GM10248 (cell line): ENCODE measurements around the gene UFM1.

Experiments used
- CTCF ChIA-PET: fragments of 300-600 bp; sonication (Branson Sonifier 250); formaldehyde crosslinking; extraction: SDS; loops from one replicate; lab custom pipeline; 2021; ENCODE audit warnings: antibody characterized with exemption; lab: Yijun Ruan, JAX
- POLR2A ChIA-PET: fragments of 350-650 bp; sonication (Branson Sonifier 250); formaldehyde crosslinking; extraction: SDS; loops from one replicate; lab custom pipeline; 2020; ENCODE audit warnings: antibody characterized with exemption; lab: Yijun Ruan, JAX
- DNase-seq: peaks from one replicate; pipeline ENCODE4 v3.0.0; 2012; ENCODE audit errors: extremely low spot score
- TF ChIP-seq, protein P1 (sequence below): IDR thresholded peaks from 2 replicates; pipeline ENCODE4 v1.5.1; 2012; ENCODE audit warnings: mild to moderate bottlenecking, low read depth; ENCODE audit errors: extremely low read depth, missing control alignments, control extremely low read depth

UFM1 gene

DNA sequence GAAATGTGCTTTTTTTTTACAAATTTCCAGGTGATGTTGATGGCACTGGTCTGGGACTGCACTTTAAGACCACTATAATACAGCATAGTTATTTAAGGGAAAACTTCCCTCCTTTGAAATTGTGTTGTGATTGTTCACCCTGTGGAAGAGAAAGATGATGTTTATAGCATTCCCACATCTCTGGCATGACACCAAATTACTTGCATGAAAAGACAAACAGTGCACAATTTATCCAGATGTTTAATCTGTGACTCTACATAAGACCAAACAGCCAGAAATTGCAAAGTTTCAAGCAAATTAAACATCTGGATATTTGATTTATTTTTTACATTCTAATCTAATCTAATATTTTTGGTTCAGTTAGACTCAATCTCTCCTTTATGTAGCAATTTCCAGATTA, 51.6 kb downstream of the UFM1 start:
- POLR2A ChIA-PET = no interaction called here
- CTCF ChIA-PET = no interaction called here
- TF ChIP-seq, protein P1, sequence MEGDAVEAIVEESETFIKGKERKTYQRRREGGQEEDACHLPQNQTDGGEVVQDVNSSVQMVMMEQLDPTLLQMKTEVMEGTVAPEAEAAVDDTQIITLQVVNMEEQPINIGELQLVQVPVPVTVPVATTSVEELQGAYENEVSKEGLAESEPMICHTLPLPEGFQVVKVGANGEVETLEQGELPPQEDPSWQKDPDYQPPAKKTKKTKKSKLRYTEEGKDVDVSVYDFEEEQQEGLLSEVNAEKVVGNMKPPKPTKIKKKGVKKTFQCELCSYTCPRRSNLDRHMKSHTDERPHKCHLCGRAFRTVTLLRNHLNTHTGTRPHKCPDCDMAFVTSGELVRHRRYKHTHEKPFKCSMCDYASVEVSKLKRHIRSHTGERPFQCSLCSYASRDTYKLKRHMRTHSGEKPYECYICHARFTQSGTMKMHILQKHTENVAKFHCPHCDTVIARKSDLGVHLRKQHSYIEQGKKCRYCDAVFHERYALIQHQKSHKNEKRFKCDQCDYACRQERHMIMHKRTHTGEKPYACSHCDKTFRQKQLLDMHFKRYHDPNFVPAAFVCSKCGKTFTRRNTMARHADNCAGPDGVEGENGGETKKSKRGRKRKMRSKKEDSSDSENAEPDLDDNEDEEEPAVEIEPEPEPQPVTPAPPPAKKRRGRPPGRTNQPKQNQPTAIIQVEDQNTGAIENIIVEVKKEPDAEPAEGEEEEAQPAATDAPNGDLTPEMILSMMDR = no peak
- DNase-seq = no peak

DNA sequence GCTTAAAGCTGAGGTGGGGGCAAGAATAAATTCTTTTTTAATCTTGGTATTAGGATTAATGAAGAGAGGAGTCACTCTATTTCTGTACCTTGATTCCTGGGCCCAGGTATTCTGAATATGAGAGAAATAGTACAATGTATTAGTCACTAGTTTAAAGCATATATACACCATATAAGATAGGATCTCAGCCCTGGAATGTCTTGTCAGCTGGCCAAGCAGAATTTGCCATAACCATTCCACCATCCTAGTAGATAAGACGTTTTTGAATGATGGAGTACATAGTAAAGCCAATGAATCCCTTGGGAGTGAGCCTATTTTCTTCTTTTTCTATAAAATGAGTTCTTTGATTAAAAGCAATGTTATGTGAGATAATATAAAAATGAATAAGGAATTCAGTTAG, 55.6 kb downstream of the UFM1 start:
- ChIA-PET CTCF (no interaction called here), POLR2A (no interaction called here)
- TF ChIP-seq, protein P1 = no peak
- no peak for DNase-seq

DNA sequence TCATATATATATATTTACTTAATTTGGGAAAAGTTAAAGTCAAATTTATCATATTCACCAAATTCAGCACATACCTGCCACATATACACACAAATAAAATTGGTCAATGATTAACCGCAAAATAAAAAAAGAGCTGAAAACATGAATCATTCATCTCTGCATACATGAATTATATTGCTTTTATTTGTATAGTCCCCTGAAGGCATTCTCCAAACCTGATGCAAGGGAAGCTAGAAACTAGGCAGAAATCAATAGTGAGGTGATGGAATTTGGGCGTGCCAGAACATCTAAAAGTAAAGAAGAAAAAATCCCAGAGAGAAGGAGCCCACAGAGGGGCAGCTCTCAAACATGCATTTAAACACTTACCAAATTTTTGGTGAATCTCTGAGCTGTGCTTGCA, 60.1 kb downstream of the UFM1 start:
- POLR2A ChIA-PET = no interaction called here
- TF ChIP-seq, protein P1 = no peak
- CTCF ChIA-PET = no interaction called here
- DNase-seq = no peak

DNA sequence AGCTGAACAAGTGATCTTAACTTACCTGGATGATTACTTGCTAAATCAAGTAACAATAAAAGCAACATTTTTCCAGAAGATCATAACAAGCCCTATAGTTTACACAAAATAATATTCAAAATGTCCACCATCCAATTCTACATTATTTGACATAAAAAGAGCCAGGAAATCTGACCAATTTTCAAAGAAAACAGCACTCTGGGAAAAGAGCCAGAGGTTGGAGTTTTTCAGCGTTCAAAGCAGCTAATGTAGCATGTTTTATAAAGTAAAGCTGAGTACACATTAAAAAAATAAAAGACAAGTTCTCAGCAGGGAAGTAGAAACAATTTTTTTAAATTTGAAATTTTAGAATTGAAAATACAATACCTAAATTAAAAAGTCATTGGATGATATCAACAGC, 62.6 kb downstream of the UFM1 start:
- ChIA-PET POLR2A (no interaction called here), CTCF (interaction anchor here (1.0 to 1.6 kb wide), 2 partner anchors 9 to 22 kb away, joined by 3 to 4 read pairs; no protein-coding TSS in a partner anchor)
- TF ChIP-seq, protein P1 = no peak
- DNase-seq = no peak
